GM21528 (cell line): Measurements from ENCODE around the gene COL15A1.

ENCODE experiments used
- ATAC-seq: cut with Tn5 transposase; IDR thresholded peaks from one replicate; pipeline ENCODE4 v1.9.1; 2021; ENCODE audit warnings: mild to moderate bottlenecking, moderate library complexity; ENCODE audit not compliant: unreplicated experiment, low FRiP score

Gene COL15A1

DNA sequence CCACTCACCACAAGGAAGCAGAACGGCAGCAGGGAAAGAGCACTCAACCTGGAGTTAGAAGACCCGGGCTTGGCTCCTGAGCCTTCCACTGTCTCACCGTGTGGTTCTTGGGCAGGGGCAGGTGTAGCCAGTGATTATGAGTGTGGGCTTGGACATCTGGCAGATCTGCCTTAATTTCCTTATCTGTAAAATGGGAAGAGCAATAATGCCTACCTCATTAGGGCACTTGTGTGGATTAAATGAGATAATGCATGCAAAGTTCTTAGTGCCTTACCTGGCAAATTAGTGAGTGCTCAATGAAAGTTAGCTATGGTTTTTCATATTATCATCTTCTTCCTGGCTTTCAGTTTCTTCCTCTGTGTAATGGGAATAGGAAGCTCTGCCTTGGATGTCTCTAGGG, 28.1 kb upstream of the COL15A1 start:
- ATAC-seq, result no peak

DNA sequence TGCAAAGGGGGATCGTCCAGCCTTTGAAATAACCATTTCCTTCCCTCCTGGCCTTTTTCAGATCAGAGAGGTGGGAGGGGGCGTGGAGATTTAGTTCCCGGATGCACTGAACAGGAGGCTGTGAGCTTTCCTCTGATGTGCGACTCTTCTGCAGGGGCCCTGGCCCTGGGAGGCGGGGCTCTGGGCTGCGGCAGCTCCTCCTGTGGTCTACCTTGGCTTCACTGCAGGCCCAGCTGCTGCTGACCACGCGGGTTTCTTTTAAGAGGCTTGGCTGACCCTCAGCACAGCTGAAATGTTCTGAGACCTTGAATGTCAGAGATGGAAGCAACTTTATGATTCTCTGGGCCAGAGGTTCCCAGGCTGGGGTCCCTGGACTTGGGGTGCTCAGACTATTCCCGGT, 27.0 kb upstream of the COL15A1 start:
- no peak for ATAC-seq

DNA sequence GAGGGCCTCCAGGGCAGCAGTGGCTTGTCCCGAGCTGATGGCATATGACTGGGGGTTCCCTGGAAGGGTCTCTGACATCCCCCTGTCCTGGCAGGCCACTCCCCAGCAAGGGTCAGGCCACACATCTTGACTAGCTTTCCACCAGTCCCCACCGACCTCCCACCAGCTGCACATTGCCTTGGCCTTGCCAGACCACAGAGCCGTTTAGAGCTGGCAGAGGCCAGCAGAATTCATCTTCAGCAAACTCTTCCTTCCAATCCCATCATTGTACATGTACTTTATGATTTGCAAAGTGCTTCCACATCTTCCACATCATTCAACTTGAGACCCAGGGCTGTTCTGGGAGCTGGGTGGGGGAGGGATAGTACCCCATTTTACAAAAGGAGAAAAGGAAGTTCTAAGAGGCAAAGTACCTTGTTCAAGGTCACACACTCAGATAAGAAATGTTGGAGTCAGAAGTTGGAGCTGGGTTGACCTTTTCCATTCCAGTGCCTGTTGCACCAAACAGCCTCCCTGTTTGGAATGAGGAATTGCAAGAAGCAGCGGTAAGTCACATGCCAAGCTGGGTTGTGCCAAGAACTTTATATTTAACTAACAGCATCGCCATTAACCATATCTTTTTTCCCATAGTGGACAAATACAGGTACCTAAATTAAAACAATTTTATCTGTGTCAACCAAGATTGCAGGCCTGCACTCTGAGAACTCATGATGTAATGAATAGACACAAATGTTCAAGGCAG, 25.8 kb upstream of the COL15A1 start:
- no peak for ATAC-seq

DNA sequence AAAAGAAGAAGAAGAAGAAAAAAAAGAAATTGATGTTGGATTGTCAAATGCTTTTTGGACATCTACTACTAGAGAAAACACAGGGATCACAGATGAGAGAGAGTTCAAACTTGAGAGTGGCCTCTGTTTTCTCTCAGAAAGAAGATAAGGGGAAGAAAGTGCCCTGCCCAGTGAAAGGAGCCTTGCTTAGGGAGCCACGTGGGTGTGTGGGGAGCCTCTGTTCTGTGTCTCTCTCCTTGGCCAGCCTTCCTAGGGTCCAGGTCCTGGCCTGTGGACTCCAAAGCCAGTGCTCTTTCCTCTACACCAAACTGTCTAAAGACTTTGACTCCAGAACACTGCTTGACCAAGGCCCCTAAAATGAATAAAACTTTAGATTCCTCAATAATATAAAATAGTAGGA, 22.0 kb upstream of the COL15A1 start:
- no peak for ATAC-seq

DNA sequence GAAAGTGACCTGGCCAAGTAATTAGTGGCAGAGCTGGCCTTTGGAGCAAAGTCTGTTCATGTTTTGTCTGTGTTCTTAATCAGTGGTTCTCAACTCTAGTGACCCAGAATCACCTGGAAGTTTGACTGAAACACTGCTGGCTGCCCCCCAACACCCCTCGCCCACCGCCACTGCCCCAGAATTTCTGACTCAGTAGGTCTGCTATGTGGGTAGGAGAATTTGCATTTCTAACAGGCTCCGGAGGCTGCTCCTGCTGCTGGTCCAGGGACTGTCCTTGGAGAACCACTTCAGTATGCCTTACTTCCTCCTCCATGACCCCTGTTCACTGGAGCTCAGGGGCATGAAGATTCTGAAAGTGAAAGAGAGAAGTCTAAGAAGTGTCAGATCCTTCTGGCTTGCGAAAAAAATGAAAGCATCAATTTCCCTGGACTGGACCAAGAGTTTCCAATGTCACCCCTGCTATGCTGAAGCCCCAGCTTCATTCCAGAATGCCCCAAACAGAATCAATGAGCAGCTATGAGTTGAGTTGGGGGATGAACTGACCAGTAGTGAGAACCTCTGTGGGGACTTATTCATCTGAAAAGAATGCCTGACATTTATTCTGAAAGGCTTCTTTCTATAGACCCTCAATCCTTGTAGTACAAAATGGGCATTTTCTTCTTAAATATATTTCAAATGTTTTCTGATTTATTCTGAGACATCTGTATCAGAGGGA, 20.8 kb upstream of the COL15A1 start:
- ATAC-seq, result no peak

DNA sequence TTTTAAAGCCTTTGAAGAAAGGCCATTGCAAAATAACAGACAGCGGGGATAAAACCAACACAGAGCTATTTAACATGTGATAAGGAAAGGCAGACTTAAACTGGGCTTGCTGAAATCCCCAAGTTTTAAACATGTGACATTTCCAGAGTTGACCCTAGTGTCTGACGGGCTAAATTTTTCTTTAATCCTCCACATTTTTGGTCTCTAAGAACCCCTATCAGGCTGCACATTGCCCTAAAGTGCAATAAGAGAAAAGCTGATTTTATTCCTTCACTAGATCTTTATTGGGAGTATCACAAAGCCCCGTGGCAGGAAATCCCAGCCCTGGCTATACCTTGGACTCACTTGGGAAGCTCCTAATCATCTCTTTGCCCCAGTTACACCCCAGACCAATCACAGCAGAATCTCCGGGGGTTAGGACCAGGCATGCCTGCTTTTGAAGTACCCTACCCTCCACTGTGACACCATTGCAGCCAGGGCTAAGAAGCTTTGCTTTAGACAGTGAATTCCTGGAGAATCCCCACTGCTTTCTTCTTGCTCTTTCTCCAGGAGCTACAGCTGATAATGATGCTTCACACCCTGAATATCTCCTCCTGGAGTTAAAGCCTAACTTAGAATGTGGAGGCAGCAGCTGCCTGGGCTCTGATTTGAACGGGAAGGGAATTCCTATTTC, 20.1 kb upstream of the COL15A1 start:
- no peak for ATAC-seq

DNA sequence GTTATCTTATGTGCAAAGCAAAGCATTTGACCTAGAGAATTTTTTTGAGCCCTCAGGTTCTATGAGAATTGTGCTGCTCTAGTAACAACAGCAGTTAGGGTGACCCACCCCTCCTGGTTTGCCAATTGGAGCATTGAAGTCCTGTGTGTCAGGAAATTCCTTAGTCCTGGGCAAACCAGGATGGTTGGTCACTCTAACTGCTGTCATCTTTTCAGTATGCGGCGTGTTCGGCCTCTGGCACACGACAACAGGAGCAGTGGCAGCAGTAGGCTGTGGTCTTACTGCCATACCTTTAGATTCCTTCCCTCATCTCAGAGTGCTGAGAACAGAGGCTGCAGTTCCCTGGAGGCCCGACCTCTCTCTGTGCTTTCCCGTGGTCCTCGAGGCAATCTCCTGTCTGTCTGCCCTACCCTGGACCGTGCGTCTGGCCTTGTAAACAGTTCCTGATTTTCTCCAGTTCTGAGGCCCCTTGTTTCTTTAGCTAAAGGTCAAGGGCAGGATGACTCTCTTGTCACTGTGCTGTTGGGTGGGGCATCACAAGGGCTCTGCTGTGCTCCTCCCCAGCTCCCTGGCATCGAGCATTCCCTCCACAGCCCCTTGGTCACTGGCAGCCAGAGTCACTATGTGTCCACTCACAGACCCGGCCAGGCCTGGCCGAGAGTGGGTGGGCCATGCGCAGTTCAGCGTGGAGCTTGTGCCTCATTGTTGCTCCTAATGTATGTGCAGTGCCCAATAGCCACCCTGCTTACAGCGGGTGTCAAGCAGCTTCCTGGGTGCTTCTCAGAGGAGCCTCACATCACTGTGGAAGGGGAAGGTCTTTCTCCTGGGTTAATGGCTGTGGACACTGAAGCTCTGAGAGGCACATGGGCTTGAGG, 18.5 kb upstream of the COL15A1 start:
- no peak for ATAC-seq

DNA sequence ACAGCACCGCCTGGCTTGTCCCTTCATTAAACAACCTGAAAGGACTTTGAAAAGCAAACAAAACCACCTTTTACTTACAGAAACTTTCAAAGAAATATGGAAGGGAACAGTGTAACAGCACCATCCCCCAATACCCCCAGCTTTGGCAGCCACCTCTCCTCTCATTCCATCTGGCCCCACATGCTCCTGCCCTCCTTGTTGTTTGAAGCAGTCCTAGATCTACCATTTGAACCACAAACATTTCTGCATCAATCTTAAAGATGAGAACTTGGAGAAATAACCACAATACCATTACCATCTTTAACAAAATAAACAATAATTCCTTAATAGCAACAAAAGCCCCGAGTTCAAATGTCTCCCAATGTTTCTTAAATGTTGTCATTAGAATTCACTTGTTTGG, 17.8 kb upstream of the COL15A1 start:
- ATAC-seq, result no peak

DNA sequence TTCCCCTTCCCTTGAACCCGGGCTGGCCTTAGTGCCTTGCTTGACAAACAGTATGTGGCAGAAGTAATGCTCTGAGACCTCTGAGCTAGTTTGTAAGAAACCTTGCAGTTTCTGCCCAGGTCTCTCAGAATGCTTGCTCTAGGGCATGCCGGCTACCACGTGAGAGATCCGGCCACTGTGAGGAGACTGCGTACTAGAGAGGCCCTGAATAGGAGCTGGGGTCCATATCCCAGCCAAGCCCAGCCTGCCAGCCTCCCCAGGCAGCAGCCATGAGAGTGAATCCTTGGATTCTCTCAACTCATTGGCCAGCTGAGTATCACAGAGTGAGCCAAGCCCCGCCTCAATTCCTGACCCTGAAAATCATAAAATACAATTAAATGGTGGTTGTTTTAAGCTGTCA, 16.0 kb upstream of the COL15A1 start:
- ATAC-seq, result no peak

DNA sequence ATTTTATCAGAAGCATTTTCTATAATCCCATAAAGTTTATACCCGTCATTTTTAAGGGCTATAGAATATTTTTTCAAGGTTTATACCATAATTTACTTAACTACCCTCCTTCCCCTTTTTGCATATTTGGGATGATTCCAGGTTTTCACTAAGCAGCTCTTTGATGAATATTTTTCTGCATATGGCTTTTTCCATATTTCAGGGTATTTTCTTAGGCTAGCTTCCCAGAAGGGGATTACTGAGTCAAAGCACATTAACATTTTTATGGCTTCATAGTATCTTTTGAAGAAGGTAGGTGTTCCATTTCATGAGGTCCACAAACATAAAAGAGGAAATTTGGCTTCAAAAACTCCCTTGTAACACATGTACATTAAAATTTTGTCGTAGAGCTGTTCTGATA, 14.6 kb upstream of the COL15A1 start:
- ATAC-seq, result no peak

DNA sequence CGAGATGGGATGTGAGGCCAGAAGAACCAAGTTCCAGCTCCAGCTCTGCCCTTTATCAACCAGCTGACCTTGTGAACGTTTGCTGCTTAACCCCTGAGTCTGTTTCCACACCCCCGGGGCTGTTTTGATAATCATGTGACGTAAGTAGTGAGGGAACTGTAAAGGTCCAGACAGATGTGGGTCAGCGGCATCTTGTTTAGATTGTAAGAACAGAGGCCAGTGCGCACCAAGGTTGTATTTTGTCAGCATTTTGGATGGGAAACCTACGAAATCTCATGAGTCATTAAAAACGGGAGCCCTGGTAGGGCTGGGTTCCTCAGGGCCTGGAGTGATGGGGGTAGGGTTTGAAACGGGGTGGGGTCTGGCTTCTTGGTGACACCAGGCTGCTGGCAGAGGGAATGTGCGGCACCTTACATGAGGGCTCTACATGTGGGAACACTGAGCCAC, 13.8 kb upstream of the COL15A1 start:
- ATAC-seq, result no peak

DNA sequence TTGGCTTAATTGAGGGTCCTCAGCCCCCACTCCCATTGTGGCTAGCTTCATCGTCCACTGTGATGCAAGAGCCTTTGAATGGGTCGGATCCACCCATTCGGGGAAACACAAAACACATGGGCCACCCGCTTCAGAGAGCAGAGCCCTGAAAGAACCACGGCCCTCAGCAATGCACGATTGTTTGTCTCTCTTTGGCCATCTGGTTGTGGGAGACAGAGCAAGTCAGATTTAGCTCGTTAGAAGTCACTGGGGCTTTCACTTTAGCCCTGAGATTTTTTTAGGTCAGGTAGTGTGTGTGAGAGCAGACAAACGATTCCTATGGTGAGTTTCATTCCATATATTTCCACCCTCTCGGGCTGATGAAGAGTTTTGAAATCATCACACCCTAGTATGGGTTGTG, 12.9 kb upstream of the COL15A1 start:
- ATAC-seq, result no peak

DNA sequence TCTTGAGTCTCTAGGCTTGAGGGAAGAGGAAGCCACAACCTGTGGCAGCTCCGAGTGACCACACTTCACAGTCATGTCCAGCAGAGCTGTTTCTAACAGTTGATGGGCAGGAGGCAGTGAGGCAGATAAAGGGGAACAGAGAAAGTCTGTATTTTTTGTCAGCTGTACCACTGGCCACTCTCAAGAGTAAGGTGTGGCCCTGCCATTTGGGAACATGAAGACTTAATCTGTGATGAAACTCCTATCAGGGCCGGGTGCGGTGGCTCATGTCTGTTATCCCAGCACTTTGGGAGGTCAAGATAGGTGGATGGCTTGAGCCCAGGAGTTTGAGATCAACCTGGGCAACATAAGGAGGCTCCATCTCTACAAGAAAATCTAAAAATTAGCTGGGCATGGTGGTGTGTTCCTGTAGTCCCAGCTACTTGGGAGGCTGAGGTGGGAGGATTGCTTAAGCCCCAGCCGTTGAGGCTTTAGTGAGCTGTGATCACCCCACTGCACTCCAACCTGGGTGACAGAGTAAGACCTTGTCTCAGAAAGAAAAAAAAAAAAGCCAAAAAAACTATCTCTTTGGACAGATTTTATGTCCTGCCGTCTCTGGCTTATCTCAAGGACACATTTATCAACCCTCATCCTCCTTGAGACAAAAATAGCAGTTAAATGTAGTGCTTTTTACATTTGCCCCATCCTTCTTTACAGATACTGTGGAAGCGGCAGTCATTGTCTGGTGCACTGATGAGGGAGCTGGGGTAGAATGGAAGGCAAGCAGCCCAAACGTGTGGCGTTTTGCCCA, 11.9 kb upstream of the COL15A1 start:
- no peak for ATAC-seq

DNA sequence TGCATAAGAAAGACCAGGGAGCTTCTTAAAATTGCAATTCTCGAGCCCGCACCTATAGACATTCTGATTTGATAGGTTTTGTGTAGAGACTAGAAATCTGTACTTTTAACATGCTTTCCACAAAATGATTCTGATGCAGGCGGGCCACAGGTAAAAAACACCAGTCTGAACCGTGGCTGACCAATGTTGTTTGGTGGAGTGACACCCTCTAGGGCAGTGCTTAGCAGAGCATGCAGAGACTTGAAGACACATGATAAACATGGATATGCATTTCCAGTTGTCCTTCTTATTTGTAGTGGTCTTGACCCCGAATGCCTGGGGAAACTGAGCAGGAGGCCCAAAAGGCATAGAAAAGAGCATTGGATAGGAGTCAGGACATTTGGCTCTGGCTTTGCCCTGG, 10.5 kb upstream of the COL15A1 start:
- ATAC-seq, result no peak

DNA sequence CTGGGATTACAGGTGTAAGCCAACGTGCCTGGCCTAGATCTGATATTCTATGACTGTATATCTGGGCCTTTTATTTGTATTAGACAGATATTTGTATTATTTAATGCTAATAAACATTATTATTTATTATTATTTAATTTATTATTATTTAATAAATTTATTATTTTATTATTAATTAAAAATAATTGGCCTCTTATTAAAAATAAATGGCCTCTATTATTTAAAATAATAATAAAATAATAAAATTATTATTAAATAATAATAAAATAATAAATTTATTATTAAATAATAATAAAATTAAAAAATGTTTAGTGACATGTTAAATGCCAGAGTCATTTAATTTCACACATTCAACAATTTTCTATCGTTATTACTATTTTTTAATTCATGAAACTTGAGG, 9.8 kb upstream of the COL15A1 start:
- no peak for ATAC-seq

DNA sequence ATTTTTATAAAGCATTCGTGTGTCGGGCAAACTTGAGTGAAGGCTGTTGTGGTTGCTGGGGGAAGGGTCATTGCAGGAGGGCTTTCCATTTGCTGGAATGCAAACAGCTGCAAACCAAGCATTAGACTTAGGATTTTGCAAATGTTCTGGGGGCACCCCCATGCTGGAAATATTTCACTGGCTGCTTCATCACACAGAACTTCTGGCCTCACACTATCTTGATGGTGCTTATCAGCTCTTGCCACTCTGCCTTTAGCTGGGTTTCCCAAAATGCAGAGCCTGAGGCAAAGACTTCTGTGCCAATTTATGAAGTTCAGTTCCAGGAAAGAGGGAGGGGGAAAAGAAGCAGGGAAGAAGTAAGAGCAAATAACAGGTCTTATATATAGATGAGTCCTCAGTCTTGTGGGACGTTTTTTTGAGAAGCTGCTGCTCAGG, 8.6 kb upstream of the COL15A1 start:
- no peak for ATAC-seq

DNA sequence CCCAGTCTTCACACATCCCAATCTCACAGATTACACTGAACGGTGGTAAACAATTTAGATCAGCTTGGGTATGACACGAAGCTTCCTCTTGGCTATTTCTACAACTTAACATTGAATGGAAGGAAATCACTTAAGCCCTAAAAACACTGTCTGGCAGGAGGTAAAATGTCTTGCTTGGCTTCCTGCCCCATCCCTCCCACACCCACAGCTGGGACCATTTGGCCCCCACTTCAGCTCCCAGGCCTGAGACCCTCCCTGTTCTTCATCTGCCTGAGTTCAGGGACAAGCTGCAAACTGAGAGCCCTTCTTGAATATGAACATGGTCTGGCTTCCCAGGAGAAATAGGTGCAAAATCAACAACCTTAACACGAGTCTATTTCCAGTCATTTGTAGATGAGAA, 3.4 kb upstream of the COL15A1 start:
- ATAC-seq, result no peak

DNA sequence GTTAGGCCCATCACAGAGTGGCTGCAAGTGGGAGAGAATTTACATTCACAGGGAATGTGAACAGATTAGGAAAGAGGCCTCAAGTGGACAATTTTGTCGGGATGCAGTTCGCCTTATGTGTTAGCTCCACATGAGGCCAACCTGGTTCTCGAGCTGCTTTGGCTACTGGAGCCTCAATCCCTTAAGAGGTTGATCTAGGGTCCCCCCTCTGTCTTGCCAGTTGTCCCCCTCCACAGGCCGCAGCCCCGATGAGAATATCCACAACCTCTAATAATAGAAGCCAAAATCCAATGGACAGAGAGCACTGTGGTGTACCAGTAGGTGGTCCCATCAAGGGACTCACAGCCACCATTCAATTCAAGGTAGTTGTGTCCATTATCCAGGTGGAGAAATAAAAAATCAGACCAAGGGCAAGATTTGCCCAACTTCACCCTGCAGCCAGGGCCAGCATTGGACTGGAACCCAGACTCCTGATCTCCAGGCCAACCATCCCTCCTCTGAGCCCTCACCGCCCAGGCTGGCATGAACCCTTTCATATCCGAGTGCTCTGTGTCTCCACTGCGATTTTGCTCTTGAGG, 1.7 kb upstream of the COL15A1 start:
- ATAC-seq, result no peak

DNA sequence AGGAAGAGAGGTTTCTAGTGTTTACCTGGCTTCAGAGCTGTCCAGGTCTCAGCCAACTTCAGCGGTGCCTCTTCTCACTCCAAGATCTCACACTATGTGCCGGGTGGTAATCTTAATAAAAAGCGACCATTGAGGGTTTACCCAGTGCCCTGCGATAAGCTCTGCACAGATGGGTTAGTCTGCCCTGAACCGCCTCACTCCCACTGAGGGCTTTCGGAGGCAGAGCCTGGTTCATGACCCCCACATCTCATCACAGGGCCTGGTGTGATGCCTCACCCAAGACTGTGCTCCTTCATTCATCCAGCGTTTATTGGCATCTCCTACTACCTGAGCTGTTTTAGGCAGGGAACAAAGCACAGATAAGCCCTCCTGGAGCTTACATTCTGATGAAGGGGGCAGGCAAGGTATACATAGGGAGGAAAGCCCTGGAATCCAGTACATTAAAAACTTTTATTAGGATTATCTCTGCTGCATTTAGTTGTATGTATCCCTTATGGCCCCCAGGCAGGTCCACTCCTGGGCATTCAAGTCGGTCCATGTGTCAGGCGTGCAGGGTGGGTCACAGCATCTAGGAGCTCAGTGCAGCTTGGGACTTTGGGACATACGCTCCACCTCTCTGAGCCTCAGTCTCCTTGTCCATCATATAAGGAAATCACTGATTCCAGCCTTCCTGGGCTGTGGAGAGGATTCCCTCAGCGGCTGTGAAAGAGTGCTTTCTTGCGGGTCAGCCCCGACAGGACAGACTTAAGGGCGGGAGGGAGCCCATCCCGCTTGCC, 613 bp upstream of the COL15A1 start:
- no peak for ATAC-seq
